HCT116 (cell line): ENCODE results near the gene FOXP1. TPM values are rescaled to one million over a fixed set of nuclear protein-coding genes. Genes with fewer than 3 reads are reported as not detected.

Experiments
- ATAC-seq: fragments of 200-7000 bp; cut with Tn5 transposase; 2 replicates; pipeline ENCODE4 v1.9.1; 2020; ENCODE audit warnings: mild to moderate bottlenecking, moderate library complexity
- BruUV-seq: library from RNA; stranded (reverse); fragments of 400-500 nt; replicated peaks from 2 replicates; lab custom pipeline; 2021; lab: Mats Ljungman, UMichigan
- CTCF ChIA-PET: fragments of 300-600 bp; sonication (Branson Sonifier 250); formaldehyde crosslinking; loops from one replicate; lab custom pipeline; 2021; ENCODE audit warnings: antibody characterized with exemption; lab: Charles Lee
- POLR2A ChIA-PET: fragments of 300-600, 350-600 bp; sonication (Branson Sonifier 250); formaldehyde crosslinking; loops from one replicate; lab custom pipeline; 2021; ENCODE audit warnings: antibody characterized with exemption; lab: Charles Lee
- RAD21 ChIA-PET, 2 experiments: fragments of 300-600 bp; sonication (Branson Sonifier 250); formaldehyde crosslinking; loops; one replicate each; lab custom pipeline; 2023; ENCODE audit warnings: low total read pairs in 2 of 2; ENCODE audit not compliant: uncharacterized antibody in 2 of 2, unreplicated experiment in 2 of 2, low non-redundant PET in 1 of 2; lab: Charles Lee
- DNase-seq: peaks from one replicate; pipeline ENCODE4 v3.0.0-alpha.2; 2010; ENCODE audit warnings: low read depth, low spot score
- H2AFZ ChIP-seq: fragments of 200-600 bp; shearing (Covaris generic), sonication (generic); 2 replicates; pipeline ENCODE4 v1.6.1; 2017; ENCODE audit warnings: low read depth, mixed run types, mixed read lengths, antibody characterized with exemption, low read length; ENCODE audit not compliant: poor library complexity, severe bottlenecking
- H3K27ac ChIP-seq: 2 replicates; pipeline ENCODE4 v1.5.1; 2012; ENCODE audit warnings: low read depth, low read length
- H3K27me3 ChIP-seq: fragments of 200-600 bp; sonication (generic); 2 replicates; pipeline ENCODE4 v1.6.1; 2016; ENCODE audit warnings: mixed run types, low read length, mixed read lengths; ENCODE audit not compliant: insufficient read depth
- H3K36me3 ChIP-seq, 2 experiments: fragments of 200-500 bp in 1 of 2; fragments of 200-600 bp in 1 of 2; sonication (Bioruptor generic) in 1 of 2; sonication (generic) in 1 of 2; 2 replicates each; pipeline versions ENCODE4 v1.5.1 to v1.6.1; 2014 to 2016; ENCODE audit warnings: low read length in 2 of 2, inconsistent platforms in 1 of 2, mixed read lengths in 1 of 2, mixed run types in 1 of 2; ENCODE audit not compliant: insufficient read depth in 2 of 2, control insufficient read depth in 1 of 2
- H3K4me1 ChIP-seq, 2 experiments: fragments of 200-600 bp in 1 of 2; sonication (generic) in 1 of 2; 2 replicates each; pipeline versions ENCODE4 v1.5.1 to v1.6.1; 2012 to 2017; ENCODE audit warnings: low read length in 2 of 2, inconsistent platforms in 1 of 2, mild to moderate bottlenecking in 1 of 2, mixed read lengths in 1 of 2, mixed run types in 1 of 2, moderate library complexity in 1 of 2; ENCODE audit not compliant: insufficient read depth in 2 of 2, control insufficient read depth in 1 of 2
- H3K4me2 ChIP-seq: fragments of 200-600 bp; sonication (generic); 2 replicates; pipeline ENCODE4 v1.6.1; 2017; ENCODE audit warnings: mixed run types, low read length, mixed read lengths
- H3K4me3 ChIP-seq, 2 experiments: fragments of 200-600 bp in 1 of 2; sonication (generic) in 1 of 2; replicated peaks in 1 of 2; 2 replicates each; pipeline ENCODE4 v1.5.1; 2011 to 2016; ENCODE audit warnings: low read length in 2 of 2, control low read depth in 1 of 2, low read depth in 1 of 2, mild to moderate bottlenecking in 1 of 2, mixed read lengths in 1 of 2, mixed run types in 1 of 2
- H3K79me2 ChIP-seq: fragments of 200-600 bp; sonication (generic); 2 replicates; pipeline ENCODE4 v1.6.1; 2017; ENCODE audit warnings: mild to moderate bottlenecking, mixed run types, low read length, moderate library complexity, mixed read lengths; ENCODE audit not compliant: insufficient read depth
- H3K9ac ChIP-seq: fragments of 200-600 bp; sonication (generic); 2 replicates; pipeline ENCODE4 v1.6.1; 2016; ENCODE audit warnings: low read length, mixed read lengths
- H3K9me2 ChIP-seq: fragments of 200-600 bp; sonication (generic), shearing (Covaris generic); 2 replicates; pipeline ENCODE4 v1.6.1; 2017; ENCODE audit warnings: mixed run types, mild to moderate bottlenecking, moderate library complexity; ENCODE audit not compliant: insufficient read depth
- H3K9me3 ChIP-seq, 2 experiments: fragments of 200-500 bp in 1 of 2; fragments of 200-600 bp in 1 of 2; sonication (Bioruptor generic) in 1 of 2; sonication (generic) in 1 of 2; 2 replicates each; pipeline ENCODE4 v1.6.1; 2014 to 2017; ENCODE audit warnings: low read length in 2 of 2, mixed read lengths in 2 of 2, inconsistent platforms in 1 of 2, low read depth in 1 of 2, mild to moderate bottlenecking in 1 of 2, mixed run types in 1 of 2, moderate library complexity in 1 of 2; ENCODE audit not compliant: control insufficient read depth in 1 of 2, insufficient read depth in 1 of 2
- H4K20me1 ChIP-seq: fragments of 200-600 bp; sonication (generic), shearing (Covaris generic); 2 replicates; pipeline ENCODE4 v1.6.1; 2017; ENCODE audit warnings: mixed run types, mild to moderate bottlenecking, moderate library complexity; ENCODE audit not compliant: insufficient read depth
- EGR1 ChIP-seq: IDR thresholded peaks from 2 replicates; pipeline ENCODE4 v1.6.1; 2012; ENCODE audit warnings: low read depth
- POLR2A ChIP-seq: IDR thresholded peaks from 2 replicates; pipeline ENCODE4 v1.7.0; 2011; ENCODE audit warnings: borderline replicate concordance; ENCODE audit not compliant: insufficient read depth, insufficient read length; ENCODE audit errors: extremely low read depth
- RAD21 ChIP-seq: IDR thresholded peaks from 2 replicates; pipeline ENCODE4 v1.6.1; 2012; ENCODE audit warnings: low read depth, mild to moderate bottlenecking
- SRF ChIP-seq: IDR thresholded peaks from 2 replicates; pipeline ENCODE4 v1.6.1; 2012; ENCODE audit warnings: low read depth
- YY1 ChIP-seq: IDR thresholded peaks from 2 replicates; pipeline ENCODE4 v1.6.1; 2011; ENCODE audit warnings: low read length, low read depth, moderate library complexity, mild to moderate bottlenecking; ENCODE audit not compliant: insufficient replicate concordance; ENCODE audit errors: extremely low read depth
- ZFX ChIP-seq: fragments of 450-650 bp; IDR thresholded peaks from 2 replicates; pipeline ENCODE4 v1.6.1; 2017
- intact Hi-C: fragments of 100-400 bp; cut with micrococcal nuclease; formaldehyde crosslinking; loops from 2 replicates; pipeline ENCODE4 v1.10.0; 2022
- total RNA-seq: library from RNA; stranded (reverse); gene quantifications from one replicate; pipeline ENCODE4 v1.2.1, GENCODE V29; 2021; ENCODE audit not compliant: unreplicated experiment
- TF ChIP-seq, protein P1 (sequence below): IDR thresholded peaks from 2 replicates; pipeline ENCODE4 v1.6.1; 2011; ENCODE audit warnings: mild to moderate bottlenecking, low read length, moderate library complexity; ENCODE audit not compliant: insufficient replicate concordance; ENCODE audit errors: extremely low read depth
- TF ChIP-seq, protein P2 (sequence below): IDR thresholded peaks from 2 replicates; pipeline ENCODE4 v1.6.1; 2012
- TF ChIP-seq, protein P3 (sequence below), 3 experiments: fragments of 200-600 bp in 1 of 3; sonication (generic) in 1 of 3; IDR thresholded peaks in 2 of 3; conservative IDR thresholded peaks in 1 of 3; 2 replicates each; pipeline ENCODE4 v1.5.1; 2012 to 2017; ENCODE audit warnings: low read depth in 2 of 3, low read length in 2 of 3, antibody characterized with exemption in 1 of 3, borderline replicate concordance in 1 of 3, control low read depth in 1 of 3, mild to moderate bottlenecking in 1 of 3, mixed read lengths in 1 of 3, mixed run types in 1 of 3, moderate library complexity in 1 of 3; ENCODE audit not compliant: insufficient read depth in 1 of 3

FOXP1 gene
- total RNA-seq, 1 experiment from 2014 or later: 11.4 TPM

DNA sequence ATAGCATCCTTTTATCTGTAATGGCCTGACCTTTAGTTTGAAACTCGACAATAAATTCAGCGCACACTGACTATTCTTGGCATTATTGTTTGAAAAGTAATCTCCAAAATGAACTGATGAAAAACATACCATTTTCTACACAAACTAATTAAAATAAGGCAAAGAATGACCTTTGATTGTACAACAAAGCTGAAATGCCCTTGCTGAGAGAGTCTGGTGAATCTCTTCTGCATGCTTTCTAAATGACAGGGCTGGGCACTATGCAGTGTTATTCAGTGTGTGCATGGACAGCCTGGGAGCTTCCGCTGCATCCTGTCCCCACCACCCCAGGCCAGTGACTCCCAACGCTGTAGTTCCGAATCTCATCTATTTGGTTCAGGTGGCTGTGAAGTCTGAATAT lies 530.8 kb downstream of the FOXP1 start (continued):
- TF ChIP-seq, protein P1, sequence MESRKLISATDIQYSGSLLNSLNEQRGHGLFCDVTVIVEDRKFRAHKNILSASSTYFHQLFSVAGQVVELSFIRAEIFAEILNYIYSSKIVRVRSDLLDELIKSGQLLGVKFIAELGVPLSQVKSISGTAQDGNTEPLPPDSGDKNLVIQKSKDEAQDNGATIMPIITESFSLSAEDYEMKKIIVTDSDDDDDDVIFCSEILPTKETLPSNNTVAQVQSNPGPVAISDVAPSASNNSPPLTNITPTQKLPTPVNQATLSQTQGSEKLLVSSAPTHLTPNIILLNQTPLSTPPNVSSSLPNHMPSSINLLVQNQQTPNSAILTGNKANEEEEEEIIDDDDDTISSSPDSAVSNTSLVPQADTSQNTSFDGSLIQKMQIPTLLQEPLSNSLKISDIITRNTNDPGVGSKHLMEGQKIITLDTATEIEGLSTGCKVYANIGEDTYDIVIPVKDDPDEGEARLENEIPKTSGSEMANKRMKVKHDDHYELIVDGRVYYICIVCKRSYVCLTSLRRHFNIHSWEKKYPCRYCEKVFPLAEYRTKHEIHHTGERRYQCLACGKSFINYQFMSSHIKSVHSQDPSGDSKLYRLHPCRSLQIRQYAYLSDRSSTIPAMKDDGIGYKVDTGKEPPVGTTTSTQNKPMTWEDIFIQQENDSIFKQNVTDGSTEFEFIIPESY: no peak
- TF ChIP-seq RAD21 (no peak), POLR2A (no peak)

DNA sequence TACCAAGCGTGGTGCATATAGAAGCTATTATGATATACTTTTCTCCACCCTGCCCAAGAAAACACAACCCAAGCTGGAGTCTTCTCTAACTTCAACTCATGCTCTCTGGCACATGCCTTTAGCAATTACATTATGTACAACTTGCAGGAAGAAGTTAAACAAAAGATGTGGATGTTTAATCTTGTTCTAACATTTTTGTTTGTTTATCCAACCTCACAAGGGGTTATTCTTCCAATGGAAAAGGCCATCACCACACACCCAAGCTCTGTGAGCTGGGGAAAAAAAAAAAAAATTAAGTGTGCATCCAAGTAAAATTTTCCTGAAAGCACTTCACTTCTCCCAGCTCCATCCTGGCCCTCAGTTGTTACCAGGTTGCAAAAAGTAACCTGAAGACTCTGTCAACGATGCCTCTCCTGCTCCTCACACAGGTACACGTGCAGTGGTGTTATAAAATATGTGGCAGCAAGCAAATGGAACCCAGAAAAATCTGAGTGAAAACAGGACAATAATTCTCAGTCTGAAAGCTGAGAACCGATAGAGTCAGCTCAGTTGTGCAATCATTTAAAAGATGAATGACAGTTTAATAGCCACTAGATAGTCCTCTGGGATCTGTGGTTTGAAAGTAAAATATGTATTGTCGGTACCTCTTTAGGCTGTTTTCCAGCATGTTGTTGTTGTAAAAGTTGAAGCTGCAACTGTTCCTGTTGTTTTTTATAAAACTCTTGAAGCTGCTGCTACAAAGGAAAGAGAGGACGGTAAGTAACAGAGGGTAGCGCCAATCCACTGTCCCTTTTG lies 531.4 kb downstream of the FOXP1 start:
- Histone ChIP-seq H3K4me3 (no peak overlapping the region), H2AFZ (no peak overlapping the region), H3K79me2 (no peaks in the 10 kb centered on the region), H3K4me2 (no peak overlapping the region), H4K20me1 (no peaks in the 10 kb centered on the region), H3K4me1 (no peaks in the 10 kb centered on the region), H3K27ac (no peak overlapping the region), H3K9ac (no peak overlapping the region), H3K9me3 (no peaks in the 10 kb centered on the region), H3K9me2 (no peaks in the 10 kb centered on the region), H3K36me3 (no peaks in the 10 kb centered on the region), H3K27me3 (no peaks in the 10 kb centered on the region)
- DNase-seq (no peak), ATAC-seq (no peak)
- TF ChIP-seq, protein P2, sequence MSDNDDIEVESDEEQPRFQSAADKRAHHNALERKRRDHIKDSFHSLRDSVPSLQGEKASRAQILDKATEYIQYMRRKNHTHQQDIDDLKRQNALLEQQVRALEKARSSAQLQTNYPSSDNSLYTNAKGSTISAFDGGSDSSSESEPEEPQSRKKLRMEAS: no peak
- TF ChIP-seq, protein P3, sequence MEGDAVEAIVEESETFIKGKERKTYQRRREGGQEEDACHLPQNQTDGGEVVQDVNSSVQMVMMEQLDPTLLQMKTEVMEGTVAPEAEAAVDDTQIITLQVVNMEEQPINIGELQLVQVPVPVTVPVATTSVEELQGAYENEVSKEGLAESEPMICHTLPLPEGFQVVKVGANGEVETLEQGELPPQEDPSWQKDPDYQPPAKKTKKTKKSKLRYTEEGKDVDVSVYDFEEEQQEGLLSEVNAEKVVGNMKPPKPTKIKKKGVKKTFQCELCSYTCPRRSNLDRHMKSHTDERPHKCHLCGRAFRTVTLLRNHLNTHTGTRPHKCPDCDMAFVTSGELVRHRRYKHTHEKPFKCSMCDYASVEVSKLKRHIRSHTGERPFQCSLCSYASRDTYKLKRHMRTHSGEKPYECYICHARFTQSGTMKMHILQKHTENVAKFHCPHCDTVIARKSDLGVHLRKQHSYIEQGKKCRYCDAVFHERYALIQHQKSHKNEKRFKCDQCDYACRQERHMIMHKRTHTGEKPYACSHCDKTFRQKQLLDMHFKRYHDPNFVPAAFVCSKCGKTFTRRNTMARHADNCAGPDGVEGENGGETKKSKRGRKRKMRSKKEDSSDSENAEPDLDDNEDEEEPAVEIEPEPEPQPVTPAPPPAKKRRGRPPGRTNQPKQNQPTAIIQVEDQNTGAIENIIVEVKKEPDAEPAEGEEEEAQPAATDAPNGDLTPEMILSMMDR (IDR thresholded peaks at IDR 0.05 in 2 of 3, conservative IDR thresholded peaks at IDR 0.05 in 1 of 3; ENCODE audit: borderline replicate concordance in 1 of 3, insufficient read depth in 1 of 3, low read depth in 2 of 3, low read length in 2 of 3): no peak
- TF ChIP-seq YY1: no peak
- no peak for TF ChIP-seq SRF
- TF ChIP-seq ZFX: no peak
- no peak for TF ChIP-seq EGR1
- ChIA-PET POLR2A (no interaction called here), RAD21 (no interaction called here), CTCF (no interaction called here)
- BruUV-seq: no TSS peak
- intact Hi-C loops: no loop called here
